Cardiac muscle cell (in vitro differentiated cells and primary cell): ENCODE measurements around the gene SYT1. TPM values are rescaled to one million over a fixed set of nuclear protein-coding genes. Genes with fewer than 3 reads are reported as not detected.

Source experiments
- DNase-seq, 2 donors: peaks; one replicate each; pipeline versions ENCODE4 v3.0.0 to v3.0.0-alpha.2; 2010 to 2017; ENCODE audit warnings: low read depth in 1 of 2, low spot score in 1 of 2
- H3K27ac ChIP-seq: fragments of 200-600 bp; sonication (generic); 2 replicates; pipeline ENCODE4 v1.5.1; 2016
- H3K27me3 ChIP-seq: fragments of 200-600 bp; sonication (generic); 2 replicates; pipeline ENCODE4 v1.6.0; 2016; ENCODE audit warnings: control low read depth
- H3K36me3 ChIP-seq: fragments of 200-600 bp; sonication (generic); 2 replicates; pipeline ENCODE4 v1.5.1; 2016; ENCODE audit warnings: control low read depth
- H3K4me1 ChIP-seq: fragments of 200-600 bp; sonication (generic); 2 replicates; pipeline ENCODE4 v1.8.1; 2017; ENCODE audit warnings: low read depth, mild to moderate bottlenecking, mixed run types
- H3K4me3 ChIP-seq: fragments of 200-600 bp; sonication (generic); 2 replicates; pipeline ENCODE4 v1.5.1; 2016; ENCODE audit warnings: mild to moderate bottlenecking
- H3K9me3 ChIP-seq: fragments of 200-600 bp; sonication (generic); 2 replicates; pipeline ENCODE4 v1.5.1; 2017; ENCODE audit warnings: low read depth, mild to moderate bottlenecking, control low read depth
- CTCF ChIP-seq: IDR thresholded peaks from 2 replicates; pipeline ENCODE4 v1.5.1; 2012; ENCODE audit warnings: low read depth, mild to moderate bottlenecking, low read length
- polyA plus RNA-seq: library from polyadenylated mRNA; unstranded; fragments of >200 nt; fragmentation: Nextera tagmentation; extraction: Ambion mirVana; gene quantifications from 2 replicates; pipeline ENCODE4 v1.2.1, GENCODE V29; 2016
- total RNA-seq: library from RNA; depleted of rRNA; stranded (reverse); fragments of >200 nt; gene quantifications from 2 replicates; pipeline ENCODE4 v1.2.3, GENCODE V29; 2016

SYT1 gene
- total and polyA plus RNA-seq, 2 experiments from 2014 or later = 0.50 to 0.66 TPM

GRCh38 chr12:78870539-78870938 is 6.0 kb downstream of the SYT1 start:
- Histone ChIP-seq H3K27me3 (peaks cover 40% of the 10 kb centered on the region), H3K4me1 (no peaks in the 10 kb centered on the region), H3K27ac (no peak overlapping the region), H3K4me3 (no peak overlapping the region), H3K36me3 (no peaks in the 10 kb centered on the region), H3K9me3 (no peaks in the 10 kb centered on the region)
- no peak for DNase-seq
- no peak for TF ChIP-seq CTCF

- Histone ChIP-seq H3K27ac (no peak overlapping the region), H3K27me3 (peaks cover 30% of the 10 kb centered on the region), H3K4me3 (no peak overlapping the region), H3K4me1 (no peaks in the 10 kb centered on the region), H3K9me3 (no peaks in the 10 kb centered on the region), H3K36me3 (no peaks in the 10 kb centered on the region)
- TF ChIP-seq CTCF = no peak
- DNase-seq = no peak
Measured at GRCh38 chr12:78871566-78871965, 7.0 kb downstream of the SYT1 start.

- Histone ChIP-seq H3K9me3 (no peaks in the 10 kb centered on the region), H3K27me3 (peaks cover 13% of the 10 kb centered on the region), H3K4me3 (no peak overlapping the region), H3K36me3 (no peaks in the 10 kb centered on the region), H3K27ac (no peak overlapping the region), H3K4me1 (no peaks in the 10 kb centered on the region)
- no peak for TF ChIP-seq CTCF
- DNase-seq = no peak
Measured at GRCh38 chr12:78878459-78878858, 13.9 kb downstream of the SYT1 start.

GRCh38 chr12:78878866-78879265 is 14.3 kb downstream of the SYT1 start:
- no peak for DNase-seq
- no peaks in the 10 kb centered on the region for H3K9me3 ChIP-seq
- H3K36me3 ChIP-seq = no peaks in the 10 kb centered on the region
- no peak overlapping the region for H3K4me3 ChIP-seq
- no peak for TF ChIP-seq CTCF
- no peak overlapping the region for H3K27ac ChIP-seq
- H3K4me1 ChIP-seq = no peaks in the 10 kb centered on the region
- H3K27me3 ChIP-seq = peaks cover 13% of the 10 kb centered on the region

- H3K27me3 ChIP-seq = peaks cover 15% of the 10 kb centered on the region
- TF ChIP-seq CTCF = no peak
- H3K4me1 ChIP-seq = no peaks in the 10 kb centered on the region
- no peak overlapping the region for H3K4me3 ChIP-seq
- DNase-seq = no peak
- H3K36me3 ChIP-seq = no peaks in the 10 kb centered on the region
- no peaks in the 10 kb centered on the region for H3K9me3 ChIP-seq
- H3K27ac ChIP-seq = no peak overlapping the region
Measured at GRCh38 chr12:78880078-78880477, 15.5 kb downstream of the SYT1 start.

- TF ChIP-seq CTCF = no peak
- Histone ChIP-seq H3K36me3 (no peaks in the 10 kb centered on the region), H3K27ac (no peak overlapping the region), H3K4me1 (no peaks in the 10 kb centered on the region), H3K27me3 (peaks cover 28% of the 10 kb centered on the region), H3K4me3 (no peak overlapping the region), H3K9me3 (no peaks in the 10 kb centered on the region)
- DNase-seq = no peak
Measured at GRCh38 chr12:78881685-78882084, 17.1 kb downstream of the SYT1 start.
